ENCODE data around the gene CFAP206.

- TF ChIP-seq CTCF (IDR thresholded peaks at IDR 0.05): no peak
- TF ChIP-seq POLR2A (IDR thresholded peaks at IDR 0.05): no peak
Observed at GRCh38 chr6:87391334-87391733, 16.4 kb upstream of the CFAP206 start.
